Loucy (cell line): ENCODE results near the gene FAM53A.

Experiments used
- EZH2phosphoT487 ChIP-seq: fragments of 200-600 bp; IDR thresholded peaks from 2 replicates; pipeline ENCODE4 v1.6.1; 2018; ENCODE audit warnings: antibody characterized with exemption, mild to moderate bottlenecking, moderate library complexity, borderline replicate concordance
- TF ChIP-seq, protein P1 (sequence below): fragments of 200-600 bp; sonication (generic); conservative IDR thresholded peaks from 2 replicates; pipeline ENCODE4 v1.5.1; 2014; ENCODE audit warnings: mild to moderate bottlenecking, antibody characterized with exemption, low read length

DNA sequence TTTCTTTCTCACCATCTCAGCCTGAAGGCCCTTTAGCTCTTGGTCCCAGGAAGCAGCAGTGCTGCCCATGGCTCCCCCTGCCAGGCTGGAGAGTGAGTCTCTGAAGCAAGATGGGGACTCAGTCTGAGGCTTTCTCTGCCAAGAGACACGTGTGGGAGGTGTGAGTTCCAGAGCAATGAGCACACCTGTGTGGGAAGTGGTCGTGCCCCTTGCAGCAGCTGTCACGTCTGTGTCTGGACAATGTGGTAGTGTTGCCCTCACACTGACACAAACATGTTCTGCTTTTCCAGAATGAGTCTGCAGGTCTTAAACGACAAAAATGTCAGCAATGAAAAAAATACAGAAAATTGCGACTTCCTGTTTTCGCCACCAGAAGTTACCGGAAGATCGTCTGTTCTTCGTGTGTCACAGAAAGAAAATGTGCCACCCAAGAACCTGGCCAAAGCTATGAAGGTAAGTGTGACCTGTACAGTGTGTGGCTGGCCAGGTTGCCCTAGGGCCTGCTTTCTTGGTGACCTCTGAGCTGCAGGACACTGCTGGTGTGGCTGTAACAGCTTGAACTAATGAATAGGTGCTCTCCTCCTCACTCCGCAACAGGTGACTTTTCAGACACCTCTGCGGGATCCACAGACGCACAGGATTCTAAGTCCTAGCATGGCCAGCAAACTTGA lies 39.2 kb upstream of the FAM53A start:
- no peak for TF ChIP-seq EZH2phosphoT487
- TF ChIP-seq, protein P1, sequence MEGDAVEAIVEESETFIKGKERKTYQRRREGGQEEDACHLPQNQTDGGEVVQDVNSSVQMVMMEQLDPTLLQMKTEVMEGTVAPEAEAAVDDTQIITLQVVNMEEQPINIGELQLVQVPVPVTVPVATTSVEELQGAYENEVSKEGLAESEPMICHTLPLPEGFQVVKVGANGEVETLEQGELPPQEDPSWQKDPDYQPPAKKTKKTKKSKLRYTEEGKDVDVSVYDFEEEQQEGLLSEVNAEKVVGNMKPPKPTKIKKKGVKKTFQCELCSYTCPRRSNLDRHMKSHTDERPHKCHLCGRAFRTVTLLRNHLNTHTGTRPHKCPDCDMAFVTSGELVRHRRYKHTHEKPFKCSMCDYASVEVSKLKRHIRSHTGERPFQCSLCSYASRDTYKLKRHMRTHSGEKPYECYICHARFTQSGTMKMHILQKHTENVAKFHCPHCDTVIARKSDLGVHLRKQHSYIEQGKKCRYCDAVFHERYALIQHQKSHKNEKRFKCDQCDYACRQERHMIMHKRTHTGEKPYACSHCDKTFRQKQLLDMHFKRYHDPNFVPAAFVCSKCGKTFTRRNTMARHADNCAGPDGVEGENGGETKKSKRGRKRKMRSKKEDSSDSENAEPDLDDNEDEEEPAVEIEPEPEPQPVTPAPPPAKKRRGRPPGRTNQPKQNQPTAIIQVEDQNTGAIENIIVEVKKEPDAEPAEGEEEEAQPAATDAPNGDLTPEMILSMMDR = no peak
